HG02973 (cell line): Measurements from ENCODE around the gene RSPRY1.

Experiments
- ATAC-seq: cut with Tn5 transposase; IDR thresholded peaks from one replicate; pipeline ENCODE4 v1.9.1; 2021; ENCODE audit warnings: moderate library complexity; ENCODE audit not compliant: unreplicated experiment

Gene RSPRY1

GRCh38 chr16:57289391-57290257 is 103.5 kb downstream of the RSPRY1 start:
- ATAC-seq = no peak
